Mucosa of gallbladder (tissue), 1 donor: ENCODE results near the gene EFNB1. TPM values are rescaled to one million over a fixed set of nuclear protein-coding genes. Genes with fewer than 3 reads are reported as not detected.

ENCODE experiments used
- DNase-seq: peaks from one replicate; pipeline ENCODE4 v3.0.0-alpha.2; 2020; ENCODE audit warnings: low spot score
- total RNA-seq: library from RNA; stranded (reverse); gene quantifications from one replicate; pipeline ENCODE4 v1.2.1, GENCODE V29; 2021
- donor health status: DM: no; HTN: no; CAD: no.

Gene EFNB1
- total RNA-seq, 1 donor from 2014 or later = 134 TPM

- no peak for DNase-seq
Measured at GRCh38 chrX:68883800-68884199, 55.0 kb downstream of the EFNB1 start.

- no peak for DNase-seq
Measured at GRCh38 chrX:68889249-68889648, 60.4 kb downstream of the EFNB1 start.

Other genes with a start within 250 kb of the EFNB1 start
- gene STARD8, start 181.4 kb upstream of the EFNB1 start, total RNA-seq = 6.1 TPM